SK-N-MC (cell line): Measurements from ENCODE around the gene OR5B2.
"Not testable (repeated sequence)": the region's sequence is repeated elsewhere in the genome, so short reads cannot be mapped to it uniquely, and the experiment has no call there.

Source experiments
- DNase-seq: peaks from one replicate; pipeline ENCODE4 v3.0.0-alpha.2; 2011; ENCODE audit warnings: low read depth, low spot score
- H3K27ac ChIP-seq: fragments of 200-600 bp; sonication (generic); 2 replicates; pipeline ENCODE4 v1.5.1; 2016; ENCODE audit warnings: mixed run types
- H3K36me3 ChIP-seq: fragments of 200-600 bp; sonication (generic); 2 replicates; pipeline ENCODE4 v1.6.1; 2017; ENCODE audit warnings: antibody characterized with exemption, low read length, mixed read lengths; ENCODE audit not compliant: insufficient read depth
- H3K4me3 ChIP-seq: fragments of 200-600 bp; sonication (generic); 2 replicates; pipeline ENCODE4 v1.5.1; 2016
- H3K9ac ChIP-seq: fragments of 200-600 bp; sonication (generic); 2 replicates; pipeline ENCODE4 v1.8.0; 2017; ENCODE audit warnings: mixed run types, mixed read lengths; ENCODE audit not compliant: insufficient read length
- H3K9me3 ChIP-seq: fragments of 200-600 bp; sonication (generic); 2 replicates; pipeline ENCODE4 v1.6.1; 2017; ENCODE audit warnings: low read depth, mild to moderate bottlenecking, antibody characterized with exemption, low read length, moderate library complexity, mixed read lengths
- EZH2 ChIP-seq: fragments of 200-600 bp; sonication (generic); IDR thresholded peaks from one replicate; pipeline ENCODE4 v1.6.1; 2017; ENCODE audit warnings: antibody characterized with exemption
- FOXP2 ChIP-seq: optimal IDR thresholded peaks from 2 replicates; pipeline ENCODE3; 2011; ENCODE audit warnings: mild to moderate bottlenecking, moderate library complexity; ENCODE audit not compliant: insufficient read depth; ENCODE audit errors: extremely low read length, control extremely low read depth
- POLR2AphosphoS5 ChIP-seq: IDR thresholded peaks from 2 replicates; pipeline ENCODE4 v1.6.1; 2012; ENCODE audit warnings: mild to moderate bottlenecking, low read depth, low read length, borderline replicate concordance

Gene OR5B2

GRCh38 chr11:58434217-58434616 lies 6.3 kb upstream of the OR5B2 start:
- no peak for TF ChIP-seq POLR2AphosphoS5
- no peak for TF ChIP-seq EZH2
- TF ChIP-seq FOXP2 = no peak
- DNase-seq = peak; percentile 6
- Histone ChIP-seq H3K4me3 (no peak overlapping the region), H3K9me3 (no peaks in the 10 kb centered on the region), H3K36me3 (no peaks in the 10 kb centered on the region), H3K27ac (no peak overlapping the region), H3K9ac (no peak overlapping the region)

- Histone ChIP-seq H3K9ac (no peak overlapping the region), H3K27ac (no peak overlapping the region), H3K9me3 (no peaks in the 10 kb centered on the region), H3K4me3 (no peak overlapping the region), H3K36me3 (no peaks in the 10 kb centered on the region)
- DNase-seq = no peak
- TF ChIP-seq FOXP2 = no peak
- no peak for TF ChIP-seq POLR2AphosphoS5
- no peak for TF ChIP-seq EZH2
Measured at GRCh38 chr11:58433638-58434203, 5.8 kb upstream of the OR5B2 start.

GRCh38 chr11:58429273-58429672 lies 1.4 kb upstream of the OR5B2 start:
- no peak overlapping the region for H3K27ac ChIP-seq
- no peaks in the 10 kb centered on the region for H3K9me3 ChIP-seq
- no peak overlapping the region for H3K9ac ChIP-seq
- DNase-seq = no peak
- H3K36me3 ChIP-seq = no peaks in the 10 kb centered on the region
- no peak overlapping the region for H3K4me3 ChIP-seq
- TF ChIP-seq FOXP2 (no peak), EZH2 (no peak), POLR2AphosphoS5 (no peak)

- no peak within 1 kb of the TSS for H3K9ac ChIP-seq
- H3K4me3 ChIP-seq = no peak within 1 kb of the TSS
- TF ChIP-seq FOXP2 (no peak), POLR2AphosphoS5 (no peak), EZH2 (no peak)
- no peak for DNase-seq
- no peaks in the 10 kb centered on the region for H3K9me3 ChIP-seq
- H3K27ac ChIP-seq = no peak within 1 kb of the TSS
- H3K36me3 ChIP-seq = no peaks in the 10 kb centered on the region
Measured at GRCh38 chr11:58406774-58407173, 21.1 kb downstream of the OR5B2 start, which contains the start of gene OR5B3. Gene OR5B3 (minus strand): TSS chr11:58406874. CDS start chr11:58403409, 3,465 bp downstream.

- H3K9me3 ChIP-seq, DNase-seq, H3K4me3 ChIP-seq, H3K27ac ChIP-seq, H3K36me3 ChIP-seq, H3K9ac ChIP-seq: not testable (repeated sequence)
Measured at GRCh38 chr11:58399622-58400021, 28.3 kb downstream of the OR5B2 start.

- no peak for DNase-seq
- H3K36me3 ChIP-seq = no peaks in the 10 kb centered on the region
- no peak overlapping the region for H3K4me3 ChIP-seq
- TF ChIP-seq FOXP2 = no peak
- no peak for TF ChIP-seq EZH2
- TF ChIP-seq POLR2AphosphoS5 = no peak
- no peaks in the 10 kb centered on the region for H3K9me3 ChIP-seq
- H3K9ac ChIP-seq = no peak overlapping the region
- no peak overlapping the region for H3K27ac ChIP-seq
Measured at GRCh38 chr11:58395581-58395980, 32.3 kb downstream of the OR5B2 start.

- TF ChIP-seq POLR2AphosphoS5 = no peak
- no peak for TF ChIP-seq EZH2
- TF ChIP-seq FOXP2 = no peak
- H3K4me3 ChIP-seq = no peak overlapping the region
- H3K36me3 ChIP-seq = no peaks in the 10 kb centered on the region
- no peak for DNase-seq
- no peak overlapping the region for H3K9ac ChIP-seq
- no peaks in the 10 kb centered on the region for H3K9me3 ChIP-seq
- no peak overlapping the region for H3K27ac ChIP-seq
Measured at GRCh38 chr11:58394195-58394594, 33.7 kb downstream of the OR5B2 start.

- H3K9me3 ChIP-seq = no peaks in the 10 kb centered on the region
- no peaks in the 10 kb centered on the region for H3K36me3 ChIP-seq
- no peak for DNase-seq
Measured at GRCh38 chr11:58392746-58393145, 35.2 kb downstream of the OR5B2 start.

GRCh38 chr11:58391879-58392278 lies 36.0 kb downstream of the OR5B2 start:
- H3K9me3 ChIP-seq = no peaks in the 10 kb centered on the region
- TF ChIP-seq POLR2AphosphoS5 (no peak), EZH2 (no peak), FOXP2 (no peak)
- no peak overlapping the region for H3K9ac ChIP-seq
- no peak for DNase-seq
- no peak overlapping the region for H3K4me3 ChIP-seq
- H3K27ac ChIP-seq = no peak overlapping the region
- H3K36me3 ChIP-seq = no peaks in the 10 kb centered on the region

More at GRCh38 chr11:58392746-58393145, 35.2 kb downstream of the OR5B2 start:
- no peak for TF ChIP-seq EZH2
- Histone ChIP-seq H3K9ac (no peak overlapping the region), H3K4me3 (no peak overlapping the region), H3K27ac (no peak overlapping the region)
